ENCODE data around the gene C21orf58.

The C21orf58 gene

DNA sequence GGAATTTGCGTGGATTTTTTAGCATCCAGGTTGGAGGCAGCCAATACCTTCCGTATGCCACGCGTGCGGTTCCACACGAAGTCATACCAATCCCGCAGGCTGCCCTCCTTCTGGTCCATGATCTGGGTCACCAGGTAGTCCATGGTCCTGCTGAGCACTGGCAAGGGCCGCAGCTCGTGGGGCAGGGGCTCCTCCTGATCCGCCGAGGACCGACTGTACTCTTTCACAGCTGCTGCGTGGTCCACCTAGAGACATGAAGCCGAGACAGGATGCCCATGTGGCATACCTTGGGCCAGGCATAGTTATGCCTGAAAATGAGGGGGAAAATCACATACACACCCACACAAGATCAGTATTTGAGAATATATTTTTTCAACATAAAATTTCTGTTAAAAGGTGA lies 50.3 kb downstream of the C21orf58 start:
- no peak overlapping the region for H3K4me3 ChIP-seq (ENCODE audit: low read length)
- TF ChIP-seq, protein P1, sequence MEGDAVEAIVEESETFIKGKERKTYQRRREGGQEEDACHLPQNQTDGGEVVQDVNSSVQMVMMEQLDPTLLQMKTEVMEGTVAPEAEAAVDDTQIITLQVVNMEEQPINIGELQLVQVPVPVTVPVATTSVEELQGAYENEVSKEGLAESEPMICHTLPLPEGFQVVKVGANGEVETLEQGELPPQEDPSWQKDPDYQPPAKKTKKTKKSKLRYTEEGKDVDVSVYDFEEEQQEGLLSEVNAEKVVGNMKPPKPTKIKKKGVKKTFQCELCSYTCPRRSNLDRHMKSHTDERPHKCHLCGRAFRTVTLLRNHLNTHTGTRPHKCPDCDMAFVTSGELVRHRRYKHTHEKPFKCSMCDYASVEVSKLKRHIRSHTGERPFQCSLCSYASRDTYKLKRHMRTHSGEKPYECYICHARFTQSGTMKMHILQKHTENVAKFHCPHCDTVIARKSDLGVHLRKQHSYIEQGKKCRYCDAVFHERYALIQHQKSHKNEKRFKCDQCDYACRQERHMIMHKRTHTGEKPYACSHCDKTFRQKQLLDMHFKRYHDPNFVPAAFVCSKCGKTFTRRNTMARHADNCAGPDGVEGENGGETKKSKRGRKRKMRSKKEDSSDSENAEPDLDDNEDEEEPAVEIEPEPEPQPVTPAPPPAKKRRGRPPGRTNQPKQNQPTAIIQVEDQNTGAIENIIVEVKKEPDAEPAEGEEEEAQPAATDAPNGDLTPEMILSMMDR (conservative IDR thresholded peaks at IDR 0.05; ENCODE audit: low read depth, low read length), result no peak
- no peak for DNase-seq (ENCODE audit: low read depth)

DNA sequence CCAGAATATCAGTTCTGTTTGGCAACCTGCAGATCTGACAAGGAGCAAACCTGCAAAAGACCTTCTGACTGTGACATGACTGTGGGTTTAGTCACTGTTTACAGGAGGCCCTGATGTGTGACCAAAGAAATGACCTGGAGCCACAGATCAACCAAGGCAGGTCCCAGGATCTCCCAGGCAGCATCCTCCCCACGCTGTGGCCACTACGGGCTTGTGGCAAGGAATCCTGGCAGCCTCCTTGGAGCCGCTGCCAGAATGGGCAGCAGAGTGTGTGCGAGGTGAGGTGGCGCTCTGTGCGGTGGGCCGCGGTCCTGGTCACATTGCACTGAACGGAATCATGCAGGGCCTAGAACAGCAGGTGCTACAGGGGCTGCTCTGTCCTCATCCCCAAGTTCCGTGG lies 54.2 kb downstream of the C21orf58 start:
- no peak for DNase-seq (ENCODE audit: low read depth)
- TF ChIP-seq, protein P1 (conservative IDR thresholded peaks at IDR 0.05; ENCODE audit: low read depth, low read length), result no peak
- H3K4me3 ChIP-seq (ENCODE audit: low read length), result no peak overlapping the region

DNA sequence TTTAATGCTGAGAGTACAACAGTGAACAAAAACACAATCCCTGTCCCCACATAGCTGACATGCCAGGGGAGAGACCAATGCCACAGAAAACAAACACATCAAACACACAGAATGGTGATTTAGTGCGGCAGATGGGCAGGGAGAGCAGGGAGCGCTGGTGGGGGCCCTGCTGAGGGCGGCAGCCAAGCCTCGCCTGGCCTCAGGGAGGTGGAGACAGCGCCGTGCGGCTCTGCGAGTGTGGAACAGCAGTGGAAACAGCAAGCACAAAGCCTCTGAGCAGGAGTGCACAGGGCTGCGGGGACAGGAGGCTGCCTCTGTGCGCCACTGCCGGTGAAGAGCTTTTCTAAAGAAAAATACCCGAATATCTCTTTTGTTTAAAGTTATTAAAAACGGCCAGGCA lies 55.3 kb downstream of the C21orf58 start:
- H3K4me3 ChIP-seq (ENCODE audit: low read length), result no peak overlapping the region
- TF ChIP-seq, protein P1 (conservative IDR thresholded peaks at IDR 0.05; ENCODE audit: low read depth, low read length), result no peak
- no peak for DNase-seq (ENCODE audit: low read depth)

DNA sequence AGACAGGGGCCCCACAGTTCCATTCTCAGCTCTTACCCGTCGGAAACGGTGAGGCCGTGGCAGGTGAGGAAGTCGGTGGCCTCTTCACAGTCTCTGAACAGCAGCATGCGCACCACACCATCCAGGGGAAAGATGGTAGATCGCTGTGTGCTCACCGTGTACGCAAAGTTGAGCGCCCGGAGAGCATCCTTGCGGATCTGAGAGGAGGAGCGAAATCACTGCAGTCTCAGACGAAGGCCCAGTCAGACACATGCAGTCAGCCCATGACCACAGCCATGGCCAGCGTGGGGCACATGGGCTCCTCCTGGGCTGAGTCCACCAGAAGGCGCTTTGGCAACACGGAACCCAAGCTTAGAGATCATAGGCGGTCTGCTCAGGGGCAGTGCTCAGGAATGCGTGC lies 56.7 kb downstream of the C21orf58 start:
- TF ChIP-seq, protein P1 (conservative IDR thresholded peaks at IDR 0.05; ENCODE audit: low read depth, low read length), result no peak
- DNase-seq (ENCODE audit: low read depth), result no peak
- H3K4me3 ChIP-seq (ENCODE audit: low read length), result no peak overlapping the region

DNA sequence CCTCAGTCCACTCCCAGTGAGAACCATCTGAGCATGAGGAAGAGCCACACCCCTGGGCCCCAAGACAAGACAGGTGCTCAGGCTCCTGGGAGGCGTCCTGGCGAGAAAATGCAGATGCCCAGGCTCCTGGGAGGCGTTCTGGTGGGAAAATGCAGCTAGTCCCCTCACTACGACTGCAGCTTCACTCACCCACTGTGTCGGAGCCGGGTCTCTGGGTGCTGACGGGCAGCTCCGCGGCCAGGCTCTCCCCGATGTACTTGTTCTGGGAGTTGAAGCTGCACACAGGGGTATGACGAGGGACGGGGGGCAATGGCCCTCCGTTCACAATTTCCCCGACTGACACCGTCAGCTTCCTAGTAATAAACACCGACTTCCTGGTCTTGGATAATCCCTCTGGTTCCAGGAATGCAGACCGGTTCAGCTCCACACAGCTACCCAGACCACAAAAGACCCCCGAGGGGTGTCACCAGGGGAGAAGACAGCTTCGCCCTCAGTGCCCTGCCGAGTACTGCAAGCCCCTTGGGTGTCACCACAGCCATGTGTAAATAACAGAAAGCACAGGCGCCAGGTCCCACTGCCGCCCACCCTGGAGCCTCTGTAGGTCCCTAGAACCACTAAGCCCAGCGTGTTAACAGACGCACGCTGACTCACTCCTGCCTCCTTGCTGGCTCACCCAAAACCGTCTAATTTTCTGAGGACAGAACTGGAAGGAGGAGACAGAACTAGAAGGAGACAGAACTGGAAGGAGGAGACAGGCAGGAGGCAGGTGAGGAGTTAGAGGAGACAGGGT lies 57.7 kb downstream of the C21orf58 start:
- no peak overlapping the region for H3K4me3 ChIP-seq (ENCODE audit: low read length)
- TF ChIP-seq, protein P1 (conservative IDR thresholded peaks at IDR 0.05; ENCODE audit: low read depth, low read length), result no peak
- no peak for DNase-seq (ENCODE audit: low read depth)

DNA sequence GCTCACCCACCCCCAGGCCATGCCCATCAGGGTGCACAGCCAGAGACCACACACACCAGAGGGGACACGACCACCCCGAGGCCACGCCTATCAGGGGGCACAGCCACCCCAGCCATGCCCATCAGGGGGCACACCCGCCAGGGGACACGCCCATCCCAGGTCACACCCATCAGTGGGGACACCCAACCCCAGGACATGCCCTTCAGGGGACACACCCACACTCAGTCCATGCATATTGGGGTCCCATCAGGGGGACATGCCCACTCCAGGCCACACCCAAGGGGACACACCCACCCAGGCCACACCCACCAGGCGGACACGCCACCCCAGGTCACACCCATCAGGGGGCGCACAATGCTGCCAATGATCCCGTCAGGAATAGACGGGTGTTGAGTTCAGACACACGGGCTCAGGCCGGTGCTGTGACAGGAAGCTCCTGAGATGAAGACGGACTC lies 59.0 kb downstream of the C21orf58 start:
- H3K4me3 ChIP-seq (ENCODE audit: low read length), result no peak overlapping the region
- TF ChIP-seq, protein P1 (conservative IDR thresholded peaks at IDR 0.05; ENCODE audit: low read depth, low read length), result no peak
- no peak for DNase-seq (ENCODE audit: low read depth)

DNA sequence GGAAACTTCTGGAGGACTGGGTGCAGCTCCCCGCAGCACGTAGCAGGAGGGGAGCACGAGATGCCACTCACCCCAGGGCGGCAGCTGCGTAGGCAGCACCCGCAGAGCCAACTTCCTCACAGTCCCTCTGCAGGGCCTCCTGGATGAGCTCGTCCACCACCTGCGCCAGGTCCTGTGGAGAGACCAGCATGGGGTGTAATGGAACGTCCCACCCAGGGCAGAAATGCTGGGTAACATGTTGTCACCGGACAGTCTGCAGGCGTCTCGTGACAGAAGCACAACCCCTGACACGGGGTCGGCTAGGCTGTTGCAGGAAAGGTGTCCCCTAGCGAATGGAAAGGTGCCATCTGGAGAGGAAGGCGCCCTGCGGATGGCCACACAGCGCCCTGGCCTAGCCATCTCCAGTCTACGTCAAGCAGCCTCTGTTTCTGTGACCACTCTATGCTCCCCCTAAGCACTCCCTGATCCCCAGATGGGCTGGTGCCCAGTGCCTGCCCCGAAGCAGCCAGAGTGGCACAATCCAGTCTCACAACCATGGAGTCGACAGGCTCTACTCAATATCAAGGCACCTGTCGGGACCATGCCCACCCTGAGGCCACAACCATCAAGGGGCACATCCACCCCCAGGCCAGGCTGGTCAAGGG lies 59.5 kb downstream of the C21orf58 start:
- TF ChIP-seq, protein P1 (conservative IDR thresholded peaks at IDR 0.05; ENCODE audit: low read depth, low read length), result no peak
- H3K4me3 ChIP-seq (ENCODE audit: low read length), result no peak overlapping the region
- DNase-seq (ENCODE audit: low read depth), result no peak
